ENCODE measurements around the gene LY9.

LY9 gene

DNA sequence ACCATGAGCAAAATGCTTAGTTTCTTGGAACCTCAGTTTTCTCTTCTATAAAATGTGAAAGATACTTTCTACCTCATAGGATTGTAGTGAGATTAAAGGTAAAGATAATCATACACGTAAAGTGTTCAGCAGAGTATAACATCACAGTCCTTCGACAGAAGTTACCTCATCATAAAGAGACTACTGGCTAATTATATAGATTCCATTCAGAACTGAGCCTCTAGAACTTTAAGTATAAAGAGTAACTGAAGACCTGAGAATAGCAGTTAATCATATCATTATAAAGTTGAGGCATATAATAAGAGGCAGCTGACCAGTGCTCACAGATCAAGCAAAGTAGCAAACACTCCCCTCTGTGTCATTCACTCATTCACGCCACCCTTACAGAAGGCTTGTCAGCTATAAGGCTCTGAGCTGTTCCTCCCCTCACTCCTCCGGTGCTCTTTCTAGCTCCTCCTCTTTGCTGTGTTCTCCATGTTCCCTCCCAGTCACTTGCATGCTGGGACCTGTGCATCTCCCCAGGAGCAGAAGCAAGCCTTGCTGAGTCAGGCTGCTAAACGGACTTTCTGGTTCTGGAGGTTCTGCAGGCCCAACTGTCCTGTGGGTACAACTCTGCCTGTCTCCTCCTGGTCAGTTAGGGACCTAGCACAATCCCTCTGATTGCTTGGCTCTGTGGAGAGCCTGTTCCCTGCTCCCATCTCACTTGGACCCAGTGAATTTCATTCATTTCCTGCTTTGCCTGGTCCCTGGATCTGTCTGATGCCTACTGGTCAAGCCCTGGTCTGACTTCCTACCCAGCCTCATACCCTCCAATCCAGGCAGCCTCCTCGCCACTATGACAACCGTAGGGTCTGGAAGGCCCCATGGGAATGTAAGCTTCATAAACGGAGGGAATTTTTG lies 28.3 kb upstream of the LY9 start:
- TF ChIP-seq, protein P1, sequence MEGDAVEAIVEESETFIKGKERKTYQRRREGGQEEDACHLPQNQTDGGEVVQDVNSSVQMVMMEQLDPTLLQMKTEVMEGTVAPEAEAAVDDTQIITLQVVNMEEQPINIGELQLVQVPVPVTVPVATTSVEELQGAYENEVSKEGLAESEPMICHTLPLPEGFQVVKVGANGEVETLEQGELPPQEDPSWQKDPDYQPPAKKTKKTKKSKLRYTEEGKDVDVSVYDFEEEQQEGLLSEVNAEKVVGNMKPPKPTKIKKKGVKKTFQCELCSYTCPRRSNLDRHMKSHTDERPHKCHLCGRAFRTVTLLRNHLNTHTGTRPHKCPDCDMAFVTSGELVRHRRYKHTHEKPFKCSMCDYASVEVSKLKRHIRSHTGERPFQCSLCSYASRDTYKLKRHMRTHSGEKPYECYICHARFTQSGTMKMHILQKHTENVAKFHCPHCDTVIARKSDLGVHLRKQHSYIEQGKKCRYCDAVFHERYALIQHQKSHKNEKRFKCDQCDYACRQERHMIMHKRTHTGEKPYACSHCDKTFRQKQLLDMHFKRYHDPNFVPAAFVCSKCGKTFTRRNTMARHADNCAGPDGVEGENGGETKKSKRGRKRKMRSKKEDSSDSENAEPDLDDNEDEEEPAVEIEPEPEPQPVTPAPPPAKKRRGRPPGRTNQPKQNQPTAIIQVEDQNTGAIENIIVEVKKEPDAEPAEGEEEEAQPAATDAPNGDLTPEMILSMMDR (IDR thresholded peaks at IDR 0.05): no peak
- DNase-seq: no peak
- Mint-ChIP-seq H3K9me3 (peaks cover 5% of the 10 kb centered on the region), H3K27ac (no peak overlapping the region), H3K36me3 (ENCODE audit: low read depth) (no peaks in the 10 kb centered on the region), H3K27me3 (ENCODE audit: low read depth, poor library complexity) (peaks cover 6% of the 10 kb centered on the region), H3K4me3 (no peak overlapping the region), H3K4me1 (peaks cover 11% of the 10 kb centered on the region)

DNA sequence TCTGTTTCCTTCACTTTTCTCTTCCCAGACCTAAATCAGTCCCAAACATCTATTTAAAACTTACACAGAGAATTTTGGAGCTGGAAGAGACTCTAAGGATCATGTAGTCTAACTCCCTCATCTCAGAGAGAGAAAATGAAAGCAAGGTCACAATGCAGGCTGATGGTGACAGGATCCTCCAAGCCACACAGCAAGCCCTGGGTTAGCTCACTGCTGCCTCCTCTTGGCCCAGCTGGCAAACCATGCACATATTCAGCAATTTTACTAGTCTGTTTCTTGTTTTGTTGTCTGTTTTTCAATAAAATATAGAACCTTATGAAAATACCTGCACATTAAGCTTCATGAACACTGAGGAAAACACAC lies 27.7 kb upstream of the LY9 start:
- TF ChIP-seq, protein P1 (IDR thresholded peaks at IDR 0.05): peak; percentile 22
- no peaks in the 10 kb centered on the region for H3K36me3 Mint-ChIP-seq (ENCODE audit: low read depth)
- no peak for DNase-seq
- H3K4me1 Mint-ChIP-seq: peaks cover 11% of the 10 kb centered on the region
- no peak overlapping the region for H3K27ac Mint-ChIP-seq
- H3K9me3 Mint-ChIP-seq: peaks cover 5% of the 10 kb centered on the region
- no peak overlapping the region for H3K4me3 Mint-ChIP-seq
- H3K27me3 Mint-ChIP-seq (ENCODE audit: low read depth, poor library complexity): peaks cover 6% of the 10 kb centered on the region

DNA sequence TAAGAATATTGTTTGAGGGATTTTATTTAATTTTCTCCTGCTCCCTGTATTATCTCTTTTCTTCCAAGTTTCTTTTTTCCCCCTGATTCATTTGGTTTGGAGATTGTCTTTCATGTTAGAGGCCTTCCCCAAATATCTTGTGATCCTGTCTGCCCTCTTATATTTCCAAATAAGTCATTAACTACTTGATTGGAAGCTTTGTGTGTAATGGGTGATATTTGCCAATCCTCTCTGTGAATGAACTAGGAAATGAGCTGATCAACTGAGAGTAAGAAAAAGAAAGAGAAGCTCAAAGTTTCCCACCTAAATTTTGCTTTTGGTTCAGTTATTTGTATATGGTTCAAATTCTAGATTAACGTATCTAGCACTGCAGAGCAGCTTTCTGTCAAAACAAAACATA lies 23.6 kb upstream of the LY9 start:
- peaks cover 26% of the 10 kb centered on the region for H3K4me1 Mint-ChIP-seq
- no peak overlapping the region for H3K4me3 Mint-ChIP-seq
- TF ChIP-seq, protein P1 (IDR thresholded peaks at IDR 0.05): no peak
- peaks cover 5% of the 10 kb centered on the region for H3K9me3 Mint-ChIP-seq
- no peak for DNase-seq
- peaks cover 3% of the 10 kb centered on the region for H3K27me3 Mint-ChIP-seq (ENCODE audit: low read depth, poor library complexity)
- H3K27ac Mint-ChIP-seq: no peak overlapping the region
- no peaks in the 10 kb centered on the region for H3K36me3 Mint-ChIP-seq (ENCODE audit: low read depth)

DNA sequence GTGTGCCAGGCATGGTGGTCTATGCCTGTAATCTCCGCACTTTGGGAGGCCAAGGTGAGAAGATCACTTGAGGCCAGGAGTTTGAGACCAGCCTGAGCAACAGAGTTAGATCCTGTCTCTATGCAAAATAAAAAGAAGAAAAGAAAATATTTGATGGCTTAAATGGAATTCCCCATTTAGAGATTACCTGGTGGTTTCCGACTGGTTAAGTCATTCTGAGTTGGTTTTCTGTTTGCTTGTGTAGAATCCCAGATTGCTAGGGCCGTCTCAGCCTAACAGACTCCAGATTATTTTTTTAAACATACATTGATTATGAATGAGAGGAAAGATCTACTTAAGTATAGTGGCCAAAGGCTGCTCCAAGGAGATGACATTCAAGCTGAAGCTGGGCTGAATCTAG lies 22.9 kb upstream of the LY9 start:
- Mint-ChIP-seq H3K27me3 (ENCODE audit: low read depth, poor library complexity) (peaks cover 3% of the 10 kb centered on the region), H3K9me3 (peaks cover 5% of the 10 kb centered on the region), H3K27ac (no peak overlapping the region), H3K4me3 (no peak overlapping the region), H3K4me1 (peaks cover 26% of the 10 kb centered on the region), H3K36me3 (ENCODE audit: low read depth) (no peaks in the 10 kb centered on the region)
- TF ChIP-seq, protein P1 (IDR thresholded peaks at IDR 0.05): no peak
- DNase-seq: no peak

DNA sequence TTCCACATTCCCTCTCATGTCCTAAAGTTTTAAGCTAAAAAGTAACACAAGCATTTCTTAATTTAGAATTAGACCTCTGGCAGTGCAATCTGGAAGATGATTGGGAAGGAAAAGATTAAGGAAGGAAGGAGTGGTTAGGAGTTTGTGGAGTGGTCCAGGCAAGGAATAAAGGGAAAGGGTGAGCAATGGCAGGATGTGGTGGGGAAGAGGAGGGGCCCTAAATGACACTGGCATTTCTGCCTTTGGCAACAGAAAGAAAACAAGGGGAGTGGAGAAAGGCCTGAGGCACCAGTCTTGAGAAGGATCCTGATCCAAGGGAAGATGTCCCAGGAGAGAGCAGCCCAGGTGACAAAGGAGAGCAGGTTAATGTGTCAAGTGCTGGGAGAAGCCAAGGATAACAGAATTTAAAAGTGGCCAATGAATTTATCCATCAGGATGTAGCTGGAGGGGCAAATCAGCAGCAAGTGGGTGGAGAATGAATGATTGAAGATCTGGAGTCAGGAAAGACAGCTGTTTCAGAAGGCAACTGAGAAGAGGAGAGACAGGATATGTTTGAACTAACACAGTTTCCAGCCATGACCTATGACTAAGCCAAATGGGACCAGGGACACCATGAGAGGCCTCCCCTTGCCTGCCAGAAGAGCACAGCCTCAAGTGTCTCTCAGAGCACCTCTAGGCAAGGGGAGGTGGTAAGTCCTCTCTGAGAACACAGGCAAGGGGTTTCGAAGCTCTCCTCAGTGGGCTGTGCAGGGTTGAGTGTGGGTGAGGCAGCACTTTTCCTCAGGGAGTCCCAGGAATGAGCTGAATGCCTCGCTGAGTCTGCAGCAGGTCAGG lies 20.9 kb upstream of the LY9 start:
- Mint-ChIP-seq H3K9me3 (peaks cover 5% of the 10 kb centered on the region), H3K36me3 (ENCODE audit: low read depth) (no peaks in the 10 kb centered on the region), H3K4me3 (no peak overlapping the region), H3K27me3 (ENCODE audit: low read depth, poor library complexity) (peaks cover 3% of the 10 kb centered on the region), H3K4me1 (peaks cover 21% of the 10 kb centered on the region), H3K27ac (no peak overlapping the region)
- TF ChIP-seq, protein P1 (IDR thresholded peaks at IDR 0.05): no peak
- DNase-seq: no peak

Data from nephron progenitor cell (in vitro differentiated cells).